HG03045 (cell line): ENCODE results near the gene RAMP3.
"Not testable (repeated sequence)": the region's sequence is repeated elsewhere in the genome, so short reads cannot be mapped to it uniquely, and the experiment has no call there.

Source experiments
- ATAC-seq: cut with Tn5 transposase; IDR thresholded peaks from one replicate; pipeline ENCODE4 v1.9.1; 2021; ENCODE audit warnings: mild to moderate bottlenecking, moderate library complexity; ENCODE audit not compliant: unreplicated experiment

RAMP3 gene

DNA sequence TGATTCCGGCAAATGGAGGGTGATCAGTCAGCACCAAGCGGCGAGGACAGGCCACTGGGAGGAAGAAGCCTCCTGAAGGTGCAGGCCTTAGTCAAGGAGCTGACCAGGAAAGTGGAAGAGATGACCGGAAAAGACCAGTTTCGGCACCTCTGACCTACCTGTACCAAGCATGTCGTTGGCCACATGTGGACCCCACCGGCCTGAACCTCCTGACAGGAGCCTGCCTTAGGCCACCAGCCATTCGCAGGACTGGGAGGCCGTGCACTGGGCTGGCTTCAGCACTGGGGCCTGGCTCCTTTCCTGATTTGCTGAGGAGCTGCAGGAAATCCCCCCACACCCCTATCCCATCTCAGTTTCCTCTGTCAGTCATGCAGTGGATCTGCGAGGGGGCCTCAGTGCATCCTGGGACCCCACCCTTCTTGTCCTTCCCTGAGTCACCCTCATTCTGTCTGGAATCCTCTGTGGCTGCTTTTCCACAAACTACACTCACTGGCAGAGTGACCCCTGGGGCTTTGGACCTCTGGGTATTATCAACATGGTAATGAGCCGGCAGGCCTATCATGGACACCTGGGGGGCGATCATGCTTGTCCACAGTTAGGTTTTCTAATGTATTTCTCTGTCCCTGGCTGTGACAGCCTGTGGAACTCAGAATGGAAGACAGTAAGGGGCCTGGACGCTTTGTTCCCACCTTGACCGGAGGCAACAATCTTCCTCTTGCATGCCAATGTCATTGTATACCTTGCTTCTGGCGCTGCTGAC, 33.0 kb downstream of the RAMP3 start:
- ATAC-seq, result no peak

DNA sequence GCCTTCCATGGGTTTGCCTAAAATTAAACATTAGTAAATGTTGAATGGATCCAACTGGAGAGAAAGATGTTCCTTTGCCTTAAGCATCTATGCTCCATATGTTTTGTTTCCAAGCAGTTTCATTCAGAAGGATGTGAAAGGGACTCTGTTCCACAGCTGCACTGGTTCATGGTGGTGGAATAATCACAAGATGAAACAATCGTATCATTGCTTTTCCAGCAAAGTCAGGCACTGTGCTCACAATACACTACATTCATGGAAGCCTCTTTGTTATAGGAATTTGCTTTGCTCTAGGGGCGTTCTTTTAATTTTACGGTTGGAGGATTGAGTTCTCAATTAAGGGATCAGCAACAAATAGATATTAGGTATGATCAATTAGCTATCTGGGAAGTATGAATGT, 33.8 kb downstream of the RAMP3 start:
- ATAC-seq, result no peak

DNA sequence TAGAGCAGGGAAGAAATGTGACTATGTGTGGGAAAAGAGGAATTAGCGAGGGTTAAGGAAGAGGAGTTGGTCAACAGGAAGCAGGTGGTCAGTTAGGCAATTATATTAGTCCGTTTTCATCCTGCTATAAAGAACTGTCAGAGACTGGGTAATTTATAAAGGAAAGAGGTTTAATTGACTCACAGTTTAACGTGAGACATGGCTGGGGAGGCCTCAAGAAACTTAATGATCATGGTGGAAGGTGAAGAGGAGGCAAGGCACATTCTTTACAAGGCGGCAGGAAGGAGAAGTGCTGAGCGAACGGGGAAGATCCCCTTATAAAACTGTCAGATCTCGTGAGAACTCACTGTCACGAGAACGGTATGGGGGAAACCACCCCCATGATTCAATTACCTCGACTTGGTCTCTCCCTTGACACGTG, 35.0 kb downstream of the RAMP3 start:
- no peak for ATAC-seq

DNA sequence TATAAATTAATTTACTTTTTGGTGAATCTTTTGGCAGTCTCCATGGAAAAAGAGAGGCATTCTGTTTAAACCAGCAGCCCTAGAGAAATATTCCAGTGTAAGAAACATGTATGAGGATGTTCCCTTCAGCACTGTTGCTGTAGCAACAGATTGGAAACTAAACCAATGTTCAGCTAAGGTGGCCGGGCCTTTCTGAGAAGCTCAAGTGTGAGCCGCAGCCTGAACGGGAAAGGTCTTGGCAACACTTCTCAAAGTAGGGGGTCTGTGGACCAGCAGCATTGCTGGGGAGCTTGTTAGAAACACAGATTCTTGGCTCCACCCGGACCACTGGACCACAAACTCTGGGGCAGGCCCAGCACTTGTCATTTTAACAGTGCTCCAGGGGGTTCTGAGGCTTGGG, 36.2 kb downstream of the RAMP3 start:
- no peak for ATAC-seq

DNA sequence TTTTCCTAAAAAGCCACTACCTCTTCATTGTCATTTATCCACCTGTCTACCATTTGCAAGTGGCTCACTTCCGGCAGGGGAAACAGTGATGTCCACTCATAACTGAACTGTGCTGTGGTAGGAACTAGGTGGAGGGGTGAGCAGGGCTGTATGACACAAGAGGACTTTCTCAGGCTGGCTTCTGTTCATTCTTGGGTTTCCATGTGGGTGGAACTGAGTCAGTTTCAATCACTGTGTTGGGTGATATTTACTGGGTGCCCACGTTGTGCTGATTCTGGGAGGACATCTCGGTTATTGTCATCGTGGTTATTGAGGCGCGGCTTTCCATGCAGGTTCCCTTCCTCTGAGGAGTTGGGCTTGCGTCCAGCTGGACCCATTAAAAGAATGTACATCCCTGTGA, 38.8 kb downstream of the RAMP3 start:
- peak; percentile 84 for ATAC-seq

DNA sequence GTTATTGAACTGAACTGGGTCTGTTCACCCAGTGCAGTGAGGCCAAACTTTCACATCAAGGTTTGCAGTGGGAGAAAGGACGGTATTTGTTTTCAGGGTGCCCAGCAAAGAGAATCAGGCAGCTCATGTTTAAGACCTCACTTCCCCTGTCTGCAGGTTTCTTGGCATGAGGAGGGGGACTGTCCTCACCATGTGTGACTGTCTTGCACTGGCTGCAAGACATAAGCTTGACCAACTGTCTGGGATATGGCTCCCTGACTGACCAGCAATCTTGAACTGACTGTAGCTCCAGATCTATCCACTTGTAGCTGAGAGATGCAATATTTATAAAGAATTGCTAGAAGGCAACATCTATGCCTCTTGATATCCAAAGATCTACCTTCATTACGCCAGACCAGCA, 39.9 kb downstream of the RAMP3 start:
- no peak for ATAC-seq

DNA sequence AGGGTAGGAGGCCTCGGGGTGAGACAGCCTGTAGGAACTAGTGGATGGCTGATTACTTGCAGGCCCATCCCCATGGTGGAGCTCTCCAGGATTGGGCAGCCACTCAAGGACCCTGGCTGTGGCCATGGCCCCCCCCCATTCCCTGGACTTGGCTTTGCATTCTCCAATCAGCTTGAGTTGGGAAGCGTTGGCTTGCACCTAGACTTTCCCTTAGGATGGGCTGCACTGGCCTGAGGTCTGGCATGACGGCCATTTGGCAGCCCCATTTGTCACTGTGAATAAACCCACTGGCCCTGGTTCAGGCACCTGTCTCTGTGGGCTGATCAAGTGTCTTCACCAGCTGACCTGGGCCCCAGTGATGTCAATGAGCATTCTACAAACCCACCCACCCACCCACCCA, 41.4 kb downstream of the RAMP3 start:
- no peak for ATAC-seq

DNA sequence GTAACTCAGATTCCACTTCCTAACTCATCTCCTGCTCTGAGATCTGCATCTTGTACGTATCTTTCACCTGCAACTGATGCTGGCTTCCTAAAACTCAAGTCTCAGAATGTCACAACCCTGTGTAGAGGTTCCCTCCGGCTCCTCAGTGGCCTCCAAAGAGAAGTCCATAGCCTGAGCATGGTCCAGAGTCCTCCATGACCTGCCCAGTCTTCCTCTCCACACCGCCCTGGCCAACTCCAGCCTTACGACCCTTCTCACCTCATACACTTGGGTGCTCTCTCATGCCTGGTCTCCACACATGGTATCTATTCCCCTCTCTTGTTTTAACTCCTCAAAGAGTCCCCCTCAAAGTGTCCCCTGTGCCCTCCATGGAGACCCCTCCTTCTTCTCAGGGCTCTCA, 41.9 kb downstream of the RAMP3 start:
- ATAC-seq, result no peak

DNA sequence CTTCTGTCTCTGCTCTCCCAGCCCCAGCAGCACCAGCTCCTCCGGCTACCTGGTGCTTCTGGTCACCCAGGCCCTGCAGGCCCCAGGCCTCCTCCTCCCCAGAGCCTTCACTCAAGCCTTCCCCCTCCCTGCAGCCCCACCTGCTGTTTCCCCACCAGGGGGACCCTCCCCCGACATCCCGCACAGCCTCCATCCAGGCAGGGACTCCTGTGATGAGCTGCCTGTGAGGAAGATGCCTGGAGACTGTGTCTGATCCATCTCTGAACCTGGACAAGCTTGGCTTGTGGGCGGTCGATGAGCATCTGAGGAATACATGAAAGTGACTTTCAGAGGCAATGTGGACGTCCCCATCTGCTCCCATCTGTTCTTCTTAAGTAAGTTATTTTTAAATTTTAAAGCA, 45.0 kb downstream of the RAMP3 start:
- no peak for ATAC-seq

DNA sequence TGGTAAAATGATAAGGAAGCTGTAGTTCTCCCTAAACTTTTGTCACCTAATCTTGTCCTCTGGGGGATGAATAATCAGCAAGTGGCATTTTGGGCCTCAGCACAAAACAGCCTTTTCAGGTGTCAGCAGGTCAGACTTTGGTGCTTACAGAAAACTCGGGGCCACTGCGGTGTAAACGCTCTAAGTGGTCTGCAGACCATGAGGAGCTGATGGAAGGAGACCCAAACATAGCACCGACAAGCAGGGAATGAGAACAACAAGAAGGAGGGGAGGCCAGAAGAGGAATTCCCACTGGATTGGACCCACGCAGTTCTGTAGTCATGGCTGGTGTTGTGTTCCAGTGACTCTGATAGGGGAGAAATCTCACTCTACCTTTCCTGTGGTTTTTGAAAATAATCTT, 45.4 kb downstream of the RAMP3 start:
- no peak for ATAC-seq

DNA sequence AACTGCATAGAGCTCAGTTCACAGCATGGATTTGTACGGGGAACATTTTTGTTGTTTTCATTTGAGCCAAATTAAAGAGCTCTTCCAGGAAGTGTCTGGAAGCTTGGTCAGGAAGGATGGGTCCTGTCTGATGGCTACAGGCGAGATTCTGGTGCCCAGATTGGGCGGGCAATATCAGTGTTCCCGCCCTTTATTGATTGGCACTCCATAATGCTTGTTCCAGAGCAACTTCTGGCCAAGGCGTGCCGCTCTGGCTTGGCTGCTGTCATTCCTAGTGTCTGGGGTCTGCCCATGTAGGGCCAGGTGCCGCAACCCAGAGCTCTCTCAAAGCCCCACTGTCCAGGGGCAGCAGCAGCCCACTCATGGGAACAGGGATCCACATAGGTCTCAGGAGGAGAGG, 45.9 kb downstream of the RAMP3 start:
- no peak for ATAC-seq

DNA sequence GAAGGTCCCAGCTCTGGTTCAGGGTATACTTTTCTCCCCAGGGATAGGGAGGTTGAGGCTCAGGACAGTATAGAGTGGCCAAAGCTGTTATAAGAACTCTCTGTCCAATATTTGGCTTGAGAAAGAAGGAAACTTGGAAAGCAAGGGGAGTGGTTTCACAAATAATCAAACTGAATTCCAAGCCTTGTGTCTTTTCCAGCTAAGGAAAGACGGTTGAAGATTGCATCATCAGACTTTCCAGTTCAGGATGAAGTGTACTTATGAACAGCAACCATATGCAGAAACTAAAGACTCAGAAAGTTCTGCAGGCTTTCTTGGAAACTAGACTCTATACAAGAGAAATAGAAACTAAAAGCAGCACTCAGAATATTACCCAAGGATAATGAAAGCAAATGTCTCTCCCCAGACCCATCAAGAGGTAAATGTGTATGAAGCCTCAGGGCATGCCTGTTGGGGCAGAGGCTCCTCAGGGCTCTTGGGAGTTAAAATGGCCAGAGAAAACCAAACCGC, 46.4 kb downstream of the RAMP3 start:
- peak; percentile 66 for ATAC-seq

DNA sequence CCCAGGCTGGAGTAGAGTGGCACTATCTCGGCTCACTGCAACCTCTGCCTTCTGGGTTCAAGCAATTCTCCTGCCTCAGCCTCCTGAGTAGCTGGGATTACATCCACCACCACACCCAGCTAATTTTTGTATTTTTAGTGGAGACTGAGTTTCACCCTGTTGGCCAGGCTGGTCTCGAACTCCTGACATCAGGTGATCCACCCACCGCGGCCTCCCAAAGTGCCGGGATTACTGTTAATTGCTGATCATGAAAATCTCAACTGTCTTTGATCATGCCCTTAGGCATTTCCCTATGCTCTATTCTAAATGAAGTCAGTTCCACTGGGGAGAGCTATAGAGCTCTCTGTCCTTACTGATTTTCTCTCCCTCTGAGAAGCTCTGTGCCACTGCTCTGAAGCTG, 48.7 kb downstream of the RAMP3 start:
- not testable (repeated sequence) for ATAC-seq

DNA sequence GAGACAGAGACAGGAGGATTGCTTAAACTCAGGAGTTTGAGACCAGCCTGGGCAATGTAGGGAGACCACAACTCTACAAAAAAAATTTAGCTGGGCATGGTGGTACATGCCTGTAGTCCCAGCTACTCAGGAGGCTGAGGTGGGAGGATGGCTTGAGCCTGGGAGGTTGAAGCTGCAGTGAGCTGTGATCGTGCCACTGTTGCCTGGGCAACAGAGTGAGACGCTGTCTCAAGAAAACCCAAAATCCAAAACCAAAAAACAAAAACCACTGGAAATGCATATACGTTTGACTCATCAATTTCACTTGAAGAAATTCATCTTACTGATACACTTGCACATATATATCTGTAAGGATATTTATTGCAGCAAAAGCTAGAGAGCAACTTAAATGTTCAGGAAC, 52.3 kb downstream of the RAMP3 start:
- not testable (repeated sequence) for ATAC-seq

DNA sequence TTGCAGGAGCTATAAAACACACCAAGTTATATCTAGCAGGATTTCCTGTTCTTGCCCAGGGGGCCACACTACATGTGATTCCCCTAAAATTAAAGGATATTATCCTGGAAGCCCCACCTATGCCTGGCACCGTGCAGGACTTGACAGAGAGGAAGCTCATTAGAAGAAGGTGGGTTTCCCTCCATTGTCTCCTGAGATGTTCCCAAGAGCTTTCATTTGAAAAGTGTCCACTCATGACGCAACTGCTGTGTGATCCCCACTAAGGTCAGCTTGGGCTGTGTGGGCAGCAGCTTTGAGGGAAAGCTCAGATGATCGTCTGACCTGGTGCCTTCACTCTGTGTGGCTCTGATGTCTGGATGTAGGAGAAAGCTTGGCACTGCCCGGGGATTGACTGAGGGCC, 53.5 kb downstream of the RAMP3 start:
- ATAC-seq, result no peak

DNA sequence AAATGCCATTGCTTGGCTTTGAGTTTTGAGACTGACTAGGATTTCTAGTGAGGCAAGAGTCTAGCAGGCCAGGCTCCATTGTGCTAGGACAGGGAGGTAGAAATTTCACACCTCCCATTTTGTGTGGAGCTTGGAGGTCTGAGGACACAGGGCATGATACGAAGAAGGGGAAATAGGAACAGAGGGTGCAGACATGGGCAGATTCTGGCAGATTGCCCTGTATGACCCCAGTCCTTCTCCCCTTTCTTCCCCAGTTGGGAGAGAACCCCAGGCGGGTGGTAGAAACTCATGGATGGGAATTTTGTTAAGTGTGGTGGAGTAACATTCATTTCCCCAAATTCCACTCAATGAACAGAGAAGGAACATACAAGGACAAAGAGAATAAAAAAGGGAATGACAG, 54.4 kb downstream of the RAMP3 start:
- no peak for ATAC-seq

DNA sequence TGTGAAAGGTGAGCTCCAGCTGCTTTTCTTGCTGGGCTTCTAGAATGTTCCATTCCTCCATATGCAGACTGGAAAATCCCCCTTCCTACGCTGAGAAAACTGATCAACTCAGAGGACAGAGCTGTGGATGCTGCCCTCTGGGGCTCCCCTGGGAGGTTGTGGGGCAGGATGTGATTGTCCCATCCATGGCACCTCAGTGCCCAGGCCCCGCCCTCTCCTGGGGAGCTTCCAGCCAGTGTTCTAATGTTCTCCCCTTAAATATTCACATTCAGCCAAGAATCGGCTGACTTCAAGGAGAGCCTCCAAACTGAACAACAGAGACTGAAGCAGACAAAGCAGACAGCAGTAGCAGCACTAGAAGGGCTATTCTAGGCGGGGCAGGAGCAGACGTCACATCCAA, 55.0 kb downstream of the RAMP3 start:
- ATAC-seq, result no peak

DNA sequence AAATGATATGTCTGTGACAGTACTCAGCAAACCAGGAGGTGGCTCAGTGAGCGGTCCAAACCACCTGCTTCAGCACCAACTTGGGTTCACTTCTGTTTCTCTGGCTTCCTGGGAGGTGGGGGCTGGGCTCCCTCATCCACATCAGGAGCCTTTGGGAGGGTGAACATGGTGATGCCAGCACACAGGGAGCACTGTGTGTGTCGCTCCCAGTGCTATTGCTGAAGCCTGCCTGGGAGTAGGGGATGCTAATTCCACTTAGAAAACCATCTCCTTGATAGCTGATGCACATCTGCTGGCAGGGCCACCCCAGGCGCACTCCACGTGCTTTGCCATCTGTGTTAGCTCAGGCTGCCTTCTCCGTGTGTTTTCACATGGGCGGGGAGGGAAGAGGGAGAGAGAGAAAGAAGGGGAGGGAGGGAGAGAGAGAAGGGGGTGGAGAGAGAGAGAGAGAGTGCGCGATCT, 58.0 kb downstream of the RAMP3 start:
- no peak for ATAC-seq

DNA sequence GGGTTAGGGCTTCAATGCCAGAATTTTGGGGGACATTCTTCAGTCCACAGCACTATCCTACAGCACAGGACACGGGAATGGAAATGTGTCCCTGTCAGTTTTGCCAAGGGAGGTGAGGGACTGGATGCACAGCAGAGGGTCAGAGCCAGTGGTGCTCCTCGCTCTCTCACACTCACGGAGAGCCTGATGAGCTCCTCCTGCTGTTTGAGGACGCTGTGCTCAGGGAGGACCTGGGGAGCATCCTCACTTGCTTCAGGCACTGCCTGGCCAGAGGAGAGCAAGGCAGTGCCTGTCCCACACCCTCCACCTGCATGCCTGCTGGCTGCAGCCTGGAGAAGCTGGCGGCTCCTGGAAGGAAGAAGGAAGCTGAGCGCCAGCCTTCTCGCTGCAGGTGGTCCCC, 58.6 kb downstream of the RAMP3 start:
- no peak for ATAC-seq

DNA sequence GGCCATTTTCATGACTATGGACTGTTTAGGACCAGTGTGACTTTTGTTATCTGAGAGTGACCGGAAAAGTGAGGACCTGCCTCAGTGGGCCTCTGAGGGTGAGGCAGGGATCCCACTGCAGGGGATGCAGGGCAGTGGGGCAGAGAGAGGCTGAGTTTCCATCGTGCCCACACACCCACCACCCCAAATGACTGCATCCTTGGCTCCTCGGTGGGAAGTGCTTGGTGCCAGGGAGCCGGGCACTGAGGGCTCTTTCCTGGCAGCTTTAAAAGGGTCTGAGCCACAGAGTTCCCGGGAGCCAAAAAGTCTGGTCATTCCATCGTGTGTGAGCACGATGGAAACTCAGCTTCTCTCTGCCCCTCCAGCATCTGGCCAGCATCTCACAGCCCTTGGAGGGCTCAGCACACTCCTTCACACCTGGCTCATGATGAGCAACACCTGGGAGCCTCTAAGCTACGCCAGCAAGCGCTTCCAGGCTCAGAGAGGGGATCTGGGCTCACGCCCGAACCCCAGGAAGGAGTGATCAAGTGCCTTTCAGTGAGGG, 59.1 kb downstream of the RAMP3 start:
- ATAC-seq, result no peak

DNA sequence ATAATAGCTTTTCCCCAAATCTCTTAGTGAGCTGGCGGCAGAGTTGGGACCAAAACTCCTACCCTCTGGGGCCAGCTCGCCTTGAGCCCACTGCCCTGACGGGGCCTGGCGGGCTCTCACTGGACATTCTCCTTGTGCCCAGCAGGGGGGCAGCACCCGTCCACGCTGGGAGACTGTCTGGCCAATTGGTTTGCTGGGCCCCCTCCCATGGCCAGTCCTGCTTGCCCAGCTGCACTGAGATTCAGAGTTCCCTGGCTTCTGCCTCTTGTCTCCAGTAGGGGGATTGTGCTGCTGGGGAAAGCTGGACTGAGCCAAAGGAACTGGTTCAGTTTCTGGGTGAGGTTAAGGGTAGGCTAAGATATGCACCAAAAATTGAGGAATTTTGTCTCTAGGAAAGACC, 59.8 kb downstream of the RAMP3 start:
- ATAC-seq, result no peak

DNA sequence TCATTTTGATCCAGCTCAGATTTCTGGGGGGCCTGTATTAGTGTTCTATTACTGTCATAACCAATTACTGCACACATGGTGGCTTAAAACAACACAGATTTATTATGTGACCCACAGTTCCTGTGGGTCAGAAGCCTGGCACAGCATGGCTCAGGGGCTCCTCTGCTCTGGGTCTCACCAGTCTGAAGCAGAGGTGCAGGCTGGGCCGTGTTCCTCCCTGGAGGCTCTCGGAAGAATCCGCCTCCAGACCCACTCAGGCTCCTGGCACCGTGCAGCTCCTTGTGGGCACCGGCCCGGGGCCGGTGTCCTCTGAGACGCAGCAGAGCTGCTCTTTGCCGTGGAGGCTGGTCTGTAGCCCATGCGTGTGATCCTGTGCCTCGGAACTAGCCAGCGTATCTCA, 61.5 kb downstream of the RAMP3 start:
- no peak for ATAC-seq
